ENCODE results near the gene CLCA4. TPM values are rescaled to one million over a fixed set of nuclear protein-coding genes. Genes with fewer than 3 reads are reported as not detected.

Gene CLCA4
- total and polyA plus RNA-seq, 7 donors: 0.03 to 0.21 (median 0.11) TPM; not detected in 2

DNA sequence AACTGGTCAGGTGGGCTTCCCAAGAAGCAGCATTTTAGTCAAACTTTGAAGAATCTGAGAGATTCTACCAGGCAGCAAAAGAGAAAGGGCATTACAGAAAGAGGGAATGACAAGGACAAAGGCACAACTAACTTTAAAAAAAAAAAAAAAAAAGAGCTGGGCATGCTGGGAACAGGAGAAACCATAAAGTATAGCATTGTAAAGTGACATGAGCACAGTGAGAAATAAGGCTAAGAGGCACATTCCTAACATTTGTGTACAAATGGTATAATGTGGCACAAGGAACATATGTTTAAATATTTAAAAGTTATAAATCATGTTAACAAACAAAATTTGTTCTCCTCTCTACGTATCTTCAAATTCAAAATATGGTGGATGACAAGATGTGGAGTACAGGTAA is 69.6 kb downstream of the CLCA4 start:
- intact Hi-C loops (cut with DNase I): no loop called here
- DNase-seq (no peak), ATAC-seq (no peak)
- Histone ChIP-seq H3K9me3 (no peaks in the 10 kb centered on the region), H3K4me3 (no peak overlapping the region), H3K4me1 (no peaks in the 10 kb centered on the region), H3K27me3 (ENCODE audit: insufficient read depth in 3 of 3, low read length in 2 of 3) (no peaks in the 10 kb centered on the region), H3K36me3 (ENCODE audit: insufficient read depth in 1 of 2, low read depth in 1 of 2) (no peaks in the 10 kb centered on the region), H3K27ac (no peak overlapping the region)
- 46 to 55% (median 52%) methylated on average over 1 of the region's 1 CpG for WGBS, 3 donors
- TF ChIP-seq, protein P1, sequence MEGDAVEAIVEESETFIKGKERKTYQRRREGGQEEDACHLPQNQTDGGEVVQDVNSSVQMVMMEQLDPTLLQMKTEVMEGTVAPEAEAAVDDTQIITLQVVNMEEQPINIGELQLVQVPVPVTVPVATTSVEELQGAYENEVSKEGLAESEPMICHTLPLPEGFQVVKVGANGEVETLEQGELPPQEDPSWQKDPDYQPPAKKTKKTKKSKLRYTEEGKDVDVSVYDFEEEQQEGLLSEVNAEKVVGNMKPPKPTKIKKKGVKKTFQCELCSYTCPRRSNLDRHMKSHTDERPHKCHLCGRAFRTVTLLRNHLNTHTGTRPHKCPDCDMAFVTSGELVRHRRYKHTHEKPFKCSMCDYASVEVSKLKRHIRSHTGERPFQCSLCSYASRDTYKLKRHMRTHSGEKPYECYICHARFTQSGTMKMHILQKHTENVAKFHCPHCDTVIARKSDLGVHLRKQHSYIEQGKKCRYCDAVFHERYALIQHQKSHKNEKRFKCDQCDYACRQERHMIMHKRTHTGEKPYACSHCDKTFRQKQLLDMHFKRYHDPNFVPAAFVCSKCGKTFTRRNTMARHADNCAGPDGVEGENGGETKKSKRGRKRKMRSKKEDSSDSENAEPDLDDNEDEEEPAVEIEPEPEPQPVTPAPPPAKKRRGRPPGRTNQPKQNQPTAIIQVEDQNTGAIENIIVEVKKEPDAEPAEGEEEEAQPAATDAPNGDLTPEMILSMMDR (IDR thresholded peaks at IDR 0.05): no peak

- intact Hi-C loops (cut with DNase I): no loop called here
- H3K27me3 ChIP-seq (ENCODE audit: insufficient read depth in 3 of 3, low read length in 2 of 3): no peaks in the 10 kb centered on the region
- DNase-seq: no peak
- TF ChIP-seq, protein P1 (IDR thresholded peaks at IDR 0.05): no peak
- no peaks in the 10 kb centered on the region for H3K9me3 ChIP-seq
- 50 to 71% (median 57%) methylated on average over 1 of the region's 1 CpG for WGBS, 3 donors
- H3K4me1 ChIP-seq: no peaks in the 10 kb centered on the region
- no peak for ATAC-seq
- no peak overlapping the region for H3K27ac ChIP-seq
- H3K4me3 ChIP-seq: no peak overlapping the region
- H3K36me3 ChIP-seq (ENCODE audit: insufficient read depth in 1 of 2, low read depth in 1 of 2): no peaks in the 10 kb centered on the region
These were observed 70.0 kb downstream of the CLCA4 start for GRCh38 chr1:86616871-86617270.

- no peak overlapping the region for H3K27ac ChIP-seq
- ATAC-seq (no peak), DNase-seq (no peak)
- peaks cover 0 to 3% (median 0%) of the 10 kb centered on the region in 3 donors for H3K27me3 ChIP-seq (ENCODE audit: insufficient read depth in 3 of 3, low read length in 2 of 3)
- no peaks in the 10 kb centered on the region for H3K4me1 ChIP-seq
- no peaks in the 10 kb centered on the region for H3K36me3 ChIP-seq (ENCODE audit: insufficient read depth in 1 of 2, low read depth in 1 of 2)
- intact Hi-C loops (cut with DNase I): no loop called here
- H3K9me3 ChIP-seq: no peaks in the 10 kb centered on the region
- H3K4me3 ChIP-seq: no peak overlapping the region
- TF ChIP-seq, protein P1 (IDR thresholded peaks at IDR 0.05): no peak
These were observed 71.5 kb downstream of the CLCA4 start for GRCh38 chr1:86618358-86618757.

- 78 to 85% (median 79%) methylated on average over 4 of the region's 4 CpGs for WGBS, 3 donors
- Histone ChIP-seq H3K9me3 (peaks cover 2% of the 10 kb centered on the region), H3K36me3 (ENCODE audit: insufficient read depth in 1 of 2, low read depth in 1 of 2) (no peaks in the 10 kb centered on the region), H3K27ac (no peak overlapping the region), H3K4me1 (no peaks in the 10 kb centered on the region), H3K27me3 (ENCODE audit: insufficient read depth in 3 of 3, low read length in 2 of 3) (peaks cover 0 to 3% (median 0%) of the 10 kb centered on the region in 3 donors), H3K4me3 (no peak overlapping the region)
- intact Hi-C loops (cut with DNase I): no loop called here
- TF ChIP-seq, protein P1 (IDR thresholded peaks at IDR 0.05): no peak
- ATAC-seq (no peak), DNase-seq (no peak)
These were observed 72.4 kb downstream of the CLCA4 start for GRCh38 chr1:86619313-86619712.

- no peak overlapping the region for H3K4me3 ChIP-seq
- H3K4me1 ChIP-seq: no peaks in the 10 kb centered on the region
- peaks cover 9% of the 10 kb centered on the region for H3K9me3 ChIP-seq
- H3K27me3 ChIP-seq (ENCODE audit: insufficient read depth in 3 of 3, low read length in 2 of 3): peaks cover 0 to 3% (median 0%) of the 10 kb centered on the region in 3 donors
- WGBS, 3 donors: 31 to 56% (median 39%) methylated on average over 1 of the region's 1 CpG
- H3K27ac ChIP-seq: no peak overlapping the region
- TF ChIP-seq, protein P1 (IDR thresholded peaks at IDR 0.05): no peak
- intact Hi-C loops (cut with DNase I): no loop called here
- no peaks in the 10 kb centered on the region for H3K36me3 ChIP-seq (ENCODE audit: insufficient read depth in 1 of 2, low read depth in 1 of 2)
- ATAC-seq (no peak), DNase-seq (no peak)
These were observed 74.4 kb downstream of the CLCA4 start for GRCh38 chr1:86621286-86621685.
